ENCODE results near the gene NCAM1. TPM values are rescaled to one million over a fixed set of nuclear protein-coding genes. Genes with fewer than 3 reads are reported as not detected.

The NCAM1 gene
- total and polyA plus RNA-seq, 2 of the 13 experiments (the other 11 are each of a cell fraction or from before 2014, with no cell fraction given), result 0.05 TPM; not detected in 1

DNA sequence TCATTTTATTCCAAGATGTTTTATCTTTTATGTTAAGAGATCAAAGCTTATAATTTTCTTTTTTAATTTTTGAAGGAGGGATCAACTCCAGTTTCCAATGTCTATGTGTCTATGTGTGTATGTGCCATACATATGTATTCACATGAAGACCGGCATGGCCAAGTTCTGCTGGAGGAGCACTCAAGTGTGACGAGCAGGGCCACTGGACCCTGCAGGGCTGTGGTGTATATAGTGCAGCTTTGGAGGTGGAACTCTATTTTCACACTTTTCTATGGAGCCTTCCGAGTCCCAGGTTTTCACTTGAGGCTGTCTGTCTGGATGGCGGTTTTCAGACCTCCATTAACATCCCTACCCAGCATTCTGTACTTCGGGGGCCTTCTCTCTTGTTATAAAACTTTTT lies 316.7 kb downstream of the NCAM1 start (continued):
- no peak for TF ChIP-seq GATAD2A (CRISPR knock-in tag; IDR thresholded peaks at IDR 0.05)
- TF ChIP-seq, protein P1, sequence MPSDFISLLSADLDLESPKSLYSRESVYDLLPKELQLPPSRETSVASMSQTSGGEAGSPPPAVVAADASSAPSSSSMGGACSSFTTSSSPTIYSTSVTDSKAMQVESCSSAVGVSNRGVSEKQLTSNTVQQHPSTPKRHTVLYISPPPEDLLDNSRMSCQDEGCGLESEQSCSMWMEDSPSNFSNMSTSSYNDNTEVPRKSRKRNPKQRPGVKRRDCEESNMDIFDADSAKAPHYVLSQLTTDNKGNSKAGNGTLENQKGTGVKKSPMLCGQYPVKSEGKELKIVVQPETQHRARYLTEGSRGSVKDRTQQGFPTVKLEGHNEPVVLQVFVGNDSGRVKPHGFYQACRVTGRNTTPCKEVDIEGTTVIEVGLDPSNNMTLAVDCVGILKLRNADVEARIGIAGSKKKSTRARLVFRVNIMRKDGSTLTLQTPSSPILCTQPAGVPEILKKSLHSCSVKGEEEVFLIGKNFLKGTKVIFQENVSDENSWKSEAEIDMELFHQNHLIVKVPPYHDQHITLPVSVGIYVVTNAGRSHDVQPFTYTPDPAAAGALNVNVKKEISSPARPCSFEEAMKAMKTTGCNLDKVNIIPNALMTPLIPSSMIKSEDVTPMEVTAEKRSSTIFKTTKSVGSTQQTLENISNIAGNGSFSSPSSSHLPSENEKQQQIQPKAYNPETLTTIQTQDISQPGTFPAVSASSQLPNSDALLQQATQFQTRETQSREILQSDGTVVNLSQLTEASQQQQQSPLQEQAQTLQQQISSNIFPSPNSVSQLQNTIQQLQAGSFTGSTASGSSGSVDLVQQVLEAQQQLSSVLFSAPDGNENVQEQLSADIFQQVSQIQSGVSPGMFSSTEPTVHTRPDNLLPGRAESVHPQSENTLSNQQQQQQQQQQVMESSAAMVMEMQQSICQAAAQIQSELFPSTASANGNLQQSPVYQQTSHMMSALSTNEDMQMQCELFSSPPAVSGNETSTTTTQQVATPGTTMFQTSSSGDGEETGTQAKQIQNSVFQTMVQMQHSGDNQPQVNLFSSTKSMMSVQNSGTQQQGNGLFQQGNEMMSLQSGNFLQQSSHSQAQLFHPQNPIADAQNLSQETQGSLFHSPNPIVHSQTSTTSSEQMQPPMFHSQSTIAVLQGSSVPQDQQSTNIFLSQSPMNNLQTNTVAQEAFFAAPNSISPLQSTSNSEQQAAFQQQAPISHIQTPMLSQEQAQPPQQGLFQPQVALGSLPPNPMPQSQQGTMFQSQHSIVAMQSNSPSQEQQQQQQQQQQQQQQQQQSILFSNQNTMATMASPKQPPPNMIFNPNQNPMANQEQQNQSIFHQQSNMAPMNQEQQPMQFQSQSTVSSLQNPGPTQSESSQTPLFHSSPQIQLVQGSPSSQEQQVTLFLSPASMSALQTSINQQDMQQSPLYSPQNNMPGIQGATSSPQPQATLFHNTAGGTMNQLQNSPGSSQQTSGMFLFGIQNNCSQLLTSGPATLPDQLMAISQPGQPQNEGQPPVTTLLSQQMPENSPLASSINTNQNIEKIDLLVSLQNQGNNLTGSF (CRISPR knock-in tag; IDR thresholded peaks at IDR 0.05), result no peak

DNA sequence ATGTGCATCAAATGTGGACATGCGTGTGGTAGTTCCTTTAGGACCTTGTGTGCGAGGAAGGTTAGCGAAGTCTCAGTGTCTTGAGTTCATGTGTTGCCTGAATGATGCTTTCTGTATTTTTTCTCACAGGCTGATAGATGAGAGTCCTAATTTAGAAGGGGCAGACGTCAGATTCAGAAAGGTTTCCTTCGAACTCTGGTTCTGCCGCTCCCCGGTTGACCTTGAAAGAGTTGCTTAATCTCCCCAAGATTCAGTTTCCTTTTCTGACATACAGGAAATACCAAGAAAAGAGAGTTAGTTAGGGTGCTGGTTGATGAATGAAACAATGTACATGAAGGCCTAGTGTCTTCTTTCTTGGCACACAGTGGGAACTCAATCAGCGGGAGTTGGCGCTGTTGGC lies 317.3 kb downstream of the NCAM1 start:
- intact Hi-C loops (cut with micrococcal nuclease; ENCODE audit: unreplicated experiment), result no loop called here
- POLR2A ChIA-PET, result no interaction called here
- no peak for FAIRE-seq

More for the DNA sequence above, 317.3 kb downstream of the NCAM1 start:
- TF ChIP-seq ERF (CRISPR knock-in tag; IDR thresholded peaks at IDR 0.05) (no peak), SRY (CRISPR knock-in tag; IDR thresholded peaks at IDR 0.05) (no peak), ZNF709 (CRISPR knock-in tag; IDR thresholded peaks at IDR 0.05) (no peak), ZNF775 (CRISPR knock-in tag; IDR thresholded peaks at IDR 0.05; ENCODE audit: borderline replicate concordance) (no peak), MTA3 (CRISPR knock-in tag; IDR thresholded peaks at IDR 0.05) (no peak), MATR3 (CRISPR knock-in tag; IDR thresholded peaks at IDR 0.05) (no peak), ZNF124 (CRISPR knock-in tag; IDR thresholded peaks at IDR 0.05) (no peak), ZNF562 (CRISPR knock-in tag; IDR thresholded peaks at IDR 0.05; ENCODE audit: borderline replicate concordance) (no peak), ZNF788 (CRISPR knock-in tag; IDR thresholded peaks at IDR 0.05; ENCODE audit: borderline replicate concordance) (no peak), ZNF576 (CRISPR knock-in tag; IDR thresholded peaks at IDR 0.05) (no peak), ZNF660 (CRISPR knock-in tag; IDR thresholded peaks at IDR 0.05; ENCODE audit: borderline replicate concordance, low read depth) (no peak), NFYB (CRISPR knock-in tag; IDR thresholded peaks at IDR 0.05) (no peak), KDM4B (CRISPR knock-in tag; IDR thresholded peaks at IDR 0.05) (no peak)
- 74% methylated on average over 9 of the region's 9 CpGs for WGBS (ENCODE audit: low lambda C conversion rate)
- BruUV-seq (replicated peaks), result no TSS peak
- in situ Hi-C loops (cut with HindIII; ENCODE audit: extremely low pct_ligation_motif_present, low pct_unique_long_range_greater_than_20kb), result loop anchor here (25.0 kb wide), 1 partner anchor 441 kb away; no protein-coding TSS in a partner anchor
- Histone ChIP-seq H3K9me3 (ENCODE audit: low read length) (no peaks in the 10 kb centered on the region), H3K9ac (ENCODE audit: insufficient read depth, low read depth, low read length) (no peak overlapping the region), H3K4me2 (ENCODE audit: low read depth, low read length) (no peak overlapping the region), H3K79me2 (ENCODE audit: insufficient read depth, low read length) (no peaks in the 10 kb centered on the region), H3K36me3 (replicated peaks in 1 of 2; ENCODE audit: control insufficient read depth in 1 of 2, insufficient read depth in 2 of 2, low read length in 2 of 2) (no peaks in the 10 kb centered on the region), H3K27me3 (ENCODE audit: control insufficient read depth in 1 of 2, insufficient read depth in 2 of 2, low read length in 2 of 2) (peaks cover 0 to 3% of the 10 kb centered on the region in 2 experiments; a peak in 1 of 5 replicates), H3K4me1 (ENCODE audit: insufficient read depth, low read length) (peaks cover 1% of the 10 kb centered on the region), H2AFZ (ENCODE audit: low read length) (no peak overlapping the region), H3K4me3 (replicated peaks in 1 of 3; ENCODE audit: insufficient read depth in 1 of 3, low read depth in 2 of 3, low read length in 3 of 3) (no peak overlapping the region), H4K20me1 (ENCODE audit: insufficient read depth, low read length) (no peaks in the 10 kb centered on the region), H3K27ac (ENCODE audit: extremely low read length, insufficient read depth, low read length) (no peak overlapping the region)
- CTCF ChIA-PET (ENCODE audit: low intra/inter-chr PET ratio, low total read pairs), result no interaction called here
- ATAC-seq (no peak), DNase-seq (ENCODE audit: low spot score) (no peak)
